ENCODE measurements around the gene HLA-DOA.

Gene HLA-DOA

GRCh38 chr6:32977953-32978324 is 31.5 kb downstream of the HLA-DOA start:
- DNase-seq (ENCODE audit: low read depth), result no peak

GRCh38 chr6:32977272-32977952 is 32.0 kb downstream of the HLA-DOA start:
- no peak for DNase-seq (ENCODE audit: low read depth)

GRCh38 chr6:32976334-32977069 is 32.9 kb downstream of the HLA-DOA start:
- DNase-seq (ENCODE audit: low read depth), result no peak

- no peak for DNase-seq (ENCODE audit: low read depth)
Observed at GRCh38 chr6:32975886-32976285, 33.5 kb downstream of the HLA-DOA start.

GRCh38 chr6:32974541-32975308 is 34.7 kb downstream of the HLA-DOA start:
- DNase-seq (ENCODE audit: low read depth), result no peak

- peak; percentile 83 for DNase-seq (ENCODE audit: low read depth)
Observed at GRCh38 chr6:32974016-32974333, 35.4 kb downstream of the HLA-DOA start.

GRCh38 chr6:32973144-32974015 is 36.0 kb downstream of the HLA-DOA start:
- DNase-seq (ENCODE audit: low read depth), result no peak

GRCh38 chr6:32972353-32973143 is 36.8 kb downstream of the HLA-DOA start:
- DNase-seq (ENCODE audit: low read depth), result peak; percentile 41

- DNase-seq (ENCODE audit: low read depth), result peak; percentile 100
Observed at GRCh38 chr6:32971581-32972352, 37.6 kb downstream of the HLA-DOA start.

- DNase-seq (ENCODE audit: low read depth), result no peak
Observed at GRCh38 chr6:32971242-32971580, 38.2 kb downstream of the HLA-DOA start.

- DNase-seq (ENCODE audit: low read depth), result peak; percentile 92
Observed at GRCh38 chr6:32970413-32971241, 38.8 kb downstream of the HLA-DOA start.

GRCh38 chr6:32969685-32970412 is 39.5 kb downstream of the HLA-DOA start:
- peak; percentile 92 for DNase-seq (ENCODE audit: low read depth)

GRCh38 chr6:32968867-32969684 is 40.3 kb downstream of the HLA-DOA start:
- peak; percentile 89 for DNase-seq (ENCODE audit: low read depth)

GRCh38 chr6:32968093-32968866 is 41.1 kb downstream of the HLA-DOA start, which contains the start of gene BRD2:
TSS of gene BRD2 (plus strand) at chr6:32968594. CDS start at chr6:32972899, 4,305 bp downstream.
- peak; percentile 95 for DNase-seq (ENCODE audit: low read depth)

- peak; percentile 40 for DNase-seq (ENCODE audit: low read depth)
Observed at GRCh38 chr6:32967151-32968091, 42.0 kb downstream of the HLA-DOA start.

GRCh38 chr6:32964776-32965175 is 44.6 kb downstream of the HLA-DOA start:
- DNase-seq (ENCODE audit: low read depth), result no peak

Measured in iris pigment epithelial cell (primary cell).